ENCODE results near the gene DHRS4.
"Not testable (repeated sequence)": the region's sequence is repeated elsewhere in the genome, so short reads cannot be mapped to it uniquely, and the experiment has no call there.

DHRS4 gene

GRCh38 chr14:23996825-23997224 lies 43.3 kb downstream of the DHRS4 start:
- H3K4me1 ChIP-seq (ENCODE audit: control insufficient read depth, insufficient read depth, low read length, poor library complexity, severe bottlenecking); H3K27me3 ChIP-seq (replicated peaks; ENCODE audit: control insufficient read depth, insufficient read depth, low read length, poor library complexity, severe bottlenecking); DNase-seq; H3K9me3 ChIP-seq (ENCODE audit: control insufficient read depth, low read length); H3K4me3 ChIP-seq (ENCODE audit: insufficient read depth, low read depth, low read length, poor library complexity, severe bottlenecking); H3K36me3 ChIP-seq (ENCODE audit: control insufficient read depth, insufficient read depth, low read length); H3K27ac ChIP-seq (ENCODE audit: insufficient read depth, low read length, poor library complexity, severe bottlenecking): not testable (repeated sequence)

GRCh38 chr14:23999640-24000039 lies 46.1 kb downstream of the DHRS4 start:
- H3K36me3 ChIP-seq (ENCODE audit: control insufficient read depth, insufficient read depth, low read length); DNase-seq; H3K9me3 ChIP-seq (ENCODE audit: control insufficient read depth, low read length); H3K27ac ChIP-seq (ENCODE audit: insufficient read depth, low read length, poor library complexity, severe bottlenecking); H3K27me3 ChIP-seq (replicated peaks; ENCODE audit: control insufficient read depth, insufficient read depth, low read length, poor library complexity, severe bottlenecking); H3K4me1 ChIP-seq (ENCODE audit: control insufficient read depth, insufficient read depth, low read length, poor library complexity, severe bottlenecking); H3K4me3 ChIP-seq (ENCODE audit: insufficient read depth, low read depth, low read length, poor library complexity, severe bottlenecking): not testable (repeated sequence)

- not testable (repeated sequence) for H3K4me1 ChIP-seq (ENCODE audit: control insufficient read depth, insufficient read depth, low read length, poor library complexity, severe bottlenecking); H3K4me3 ChIP-seq (ENCODE audit: insufficient read depth, low read depth, low read length, poor library complexity, severe bottlenecking); DNase-seq; H3K9me3 ChIP-seq (ENCODE audit: control insufficient read depth, low read length); H3K36me3 ChIP-seq (ENCODE audit: control insufficient read depth, insufficient read depth, low read length); H3K27ac ChIP-seq (ENCODE audit: insufficient read depth, low read length, poor library complexity, severe bottlenecking); H3K27me3 ChIP-seq (replicated peaks; ENCODE audit: control insufficient read depth, insufficient read depth, low read length, poor library complexity, severe bottlenecking)
Observed at GRCh38 chr14:24001078-24001477, 47.5 kb downstream of the DHRS4 start.

- H3K9me3 ChIP-seq (ENCODE audit: control insufficient read depth, low read length); H3K36me3 ChIP-seq (ENCODE audit: control insufficient read depth, insufficient read depth, low read length); H3K4me1 ChIP-seq (ENCODE audit: control insufficient read depth, insufficient read depth, low read length, poor library complexity, severe bottlenecking); DNase-seq; H3K4me3 ChIP-seq (ENCODE audit: insufficient read depth, low read depth, low read length, poor library complexity, severe bottlenecking); H3K27ac ChIP-seq (ENCODE audit: insufficient read depth, low read length, poor library complexity, severe bottlenecking); H3K27me3 ChIP-seq (replicated peaks; ENCODE audit: control insufficient read depth, insufficient read depth, low read length, poor library complexity, severe bottlenecking): not testable (repeated sequence)
Observed at GRCh38 chr14:24001679-24002078, 48.1 kb downstream of the DHRS4 start.

GRCh38 chr14:24006471-24006816 lies 52.9 kb downstream of the DHRS4 start:
- DNase-seq; H3K36me3 ChIP-seq (ENCODE audit: control insufficient read depth, insufficient read depth, low read length); H3K4me1 ChIP-seq (ENCODE audit: control insufficient read depth, insufficient read depth, low read length, poor library complexity, severe bottlenecking); H3K27me3 ChIP-seq (replicated peaks; ENCODE audit: control insufficient read depth, insufficient read depth, low read length, poor library complexity, severe bottlenecking); H3K9me3 ChIP-seq (ENCODE audit: control insufficient read depth, low read length): not testable (repeated sequence)
- H3K27ac ChIP-seq (ENCODE audit: insufficient read depth, low read length, poor library complexity, severe bottlenecking): peak overlapping the region; percentile 55
- peak overlapping the region; percentile 44 for H3K4me3 ChIP-seq (ENCODE audit: insufficient read depth, low read depth, low read length, poor library complexity, severe bottlenecking)

GRCh38 chr14:24006817-24007652 lies 53.5 kb downstream of the DHRS4 start:
- not testable (repeated sequence) for H3K4me1 ChIP-seq (ENCODE audit: control insufficient read depth, insufficient read depth, low read length, poor library complexity, severe bottlenecking); H3K27me3 ChIP-seq (replicated peaks; ENCODE audit: control insufficient read depth, insufficient read depth, low read length, poor library complexity, severe bottlenecking); H3K9me3 ChIP-seq (ENCODE audit: control insufficient read depth, low read length); H3K36me3 ChIP-seq (ENCODE audit: control insufficient read depth, insufficient read depth, low read length)
- peak; percentile 32 to 73 (median 59) for DNase-seq
- Histone ChIP-seq H3K27ac (ENCODE audit: insufficient read depth, low read length, poor library complexity, severe bottlenecking) (peak overlapping the region; percentile 55), H3K4me3 (ENCODE audit: insufficient read depth, low read depth, low read length, poor library complexity, severe bottlenecking) (peak overlapping the region; percentile 44)

- peaks cover 4% of the 10 kb centered on the region for H3K4me1 ChIP-seq (ENCODE audit: control insufficient read depth, insufficient read depth, low read length, poor library complexity, severe bottlenecking)
- no peaks in the 10 kb centered on the region for H3K36me3 ChIP-seq (ENCODE audit: control insufficient read depth, insufficient read depth, low read length)
- no peak for DNase-seq
- no peak overlapping the region for H3K4me3 ChIP-seq (ENCODE audit: insufficient read depth, low read depth, low read length, poor library complexity, severe bottlenecking)
- H3K27me3 ChIP-seq (replicated peaks; ENCODE audit: control insufficient read depth, insufficient read depth, low read length, poor library complexity, severe bottlenecking): no peaks in the 10 kb centered on the region
- H3K27ac ChIP-seq (ENCODE audit: insufficient read depth, low read length, poor library complexity, severe bottlenecking): no peak overlapping the region
- H3K9me3 ChIP-seq (ENCODE audit: control insufficient read depth, low read length): no peaks in the 10 kb centered on the region
Observed at GRCh38 chr14:24011051-24011450, 57.5 kb downstream of the DHRS4 start.

GRCh38 chr14:24012726-24013273 lies 59.2 kb downstream of the DHRS4 start:
- H3K27me3 ChIP-seq (replicated peaks; ENCODE audit: control insufficient read depth, insufficient read depth, low read length, poor library complexity, severe bottlenecking); H3K36me3 ChIP-seq (ENCODE audit: control insufficient read depth, insufficient read depth, low read length); H3K27ac ChIP-seq (ENCODE audit: insufficient read depth, low read length, poor library complexity, severe bottlenecking); H3K4me3 ChIP-seq (ENCODE audit: insufficient read depth, low read depth, low read length, poor library complexity, severe bottlenecking); DNase-seq; H3K4me1 ChIP-seq (ENCODE audit: control insufficient read depth, insufficient read depth, low read length, poor library complexity, severe bottlenecking); H3K9me3 ChIP-seq (ENCODE audit: control insufficient read depth, low read length): not testable (repeated sequence)

GRCh38 chr14:24013654-24014514 lies 60.3 kb downstream of the DHRS4 start:
- no peak overlapping the region for H3K27ac ChIP-seq (ENCODE audit: insufficient read depth, low read length, poor library complexity, severe bottlenecking)

GRCh38 chr14:24015745-24016144 lies 62.2 kb downstream of the DHRS4 start:
- not testable (repeated sequence) for H3K4me3 ChIP-seq (ENCODE audit: insufficient read depth, low read depth, low read length, poor library complexity, severe bottlenecking); H3K36me3 ChIP-seq (ENCODE audit: control insufficient read depth, insufficient read depth, low read length); H3K27ac ChIP-seq (ENCODE audit: insufficient read depth, low read length, poor library complexity, severe bottlenecking); H3K27me3 ChIP-seq (replicated peaks; ENCODE audit: control insufficient read depth, insufficient read depth, low read length, poor library complexity, severe bottlenecking); H3K9me3 ChIP-seq (ENCODE audit: control insufficient read depth, low read length); H3K4me1 ChIP-seq (ENCODE audit: control insufficient read depth, insufficient read depth, low read length, poor library complexity, severe bottlenecking); DNase-seq

More at GRCh38 chr14:24013654-24014514, 60.3 kb downstream of the DHRS4 start:
- peak; percentile 7 to 43 (median 14) for DNase-seq
- H3K27me3 ChIP-seq (replicated peaks; ENCODE audit: control insufficient read depth, insufficient read depth, low read length, poor library complexity, severe bottlenecking): no peaks in the 10 kb centered on the region
- no peaks in the 10 kb centered on the region for H3K36me3 ChIP-seq (ENCODE audit: control insufficient read depth, insufficient read depth, low read length)
- H3K4me1 ChIP-seq (ENCODE audit: control insufficient read depth, insufficient read depth, low read length, poor library complexity, severe bottlenecking): peaks cover 4% of the 10 kb centered on the region
- no peaks in the 10 kb centered on the region for H3K9me3 ChIP-seq (ENCODE audit: control insufficient read depth, low read length)
- no peak overlapping the region for H3K4me3 ChIP-seq (ENCODE audit: insufficient read depth, low read depth, low read length, poor library complexity, severe bottlenecking)
